ENCODE measurements around the gene CAPN10. TPM values are rescaled to one million over a fixed set of nuclear protein-coding genes. Genes with fewer than 3 reads are reported as not detected.

Gene CAPN10
- polyA plus RNA-seq, 1 donor (not counting 4 experiments of a cell fraction or from before 2014, with no cell fraction given): 7.1 TPM

DNA sequence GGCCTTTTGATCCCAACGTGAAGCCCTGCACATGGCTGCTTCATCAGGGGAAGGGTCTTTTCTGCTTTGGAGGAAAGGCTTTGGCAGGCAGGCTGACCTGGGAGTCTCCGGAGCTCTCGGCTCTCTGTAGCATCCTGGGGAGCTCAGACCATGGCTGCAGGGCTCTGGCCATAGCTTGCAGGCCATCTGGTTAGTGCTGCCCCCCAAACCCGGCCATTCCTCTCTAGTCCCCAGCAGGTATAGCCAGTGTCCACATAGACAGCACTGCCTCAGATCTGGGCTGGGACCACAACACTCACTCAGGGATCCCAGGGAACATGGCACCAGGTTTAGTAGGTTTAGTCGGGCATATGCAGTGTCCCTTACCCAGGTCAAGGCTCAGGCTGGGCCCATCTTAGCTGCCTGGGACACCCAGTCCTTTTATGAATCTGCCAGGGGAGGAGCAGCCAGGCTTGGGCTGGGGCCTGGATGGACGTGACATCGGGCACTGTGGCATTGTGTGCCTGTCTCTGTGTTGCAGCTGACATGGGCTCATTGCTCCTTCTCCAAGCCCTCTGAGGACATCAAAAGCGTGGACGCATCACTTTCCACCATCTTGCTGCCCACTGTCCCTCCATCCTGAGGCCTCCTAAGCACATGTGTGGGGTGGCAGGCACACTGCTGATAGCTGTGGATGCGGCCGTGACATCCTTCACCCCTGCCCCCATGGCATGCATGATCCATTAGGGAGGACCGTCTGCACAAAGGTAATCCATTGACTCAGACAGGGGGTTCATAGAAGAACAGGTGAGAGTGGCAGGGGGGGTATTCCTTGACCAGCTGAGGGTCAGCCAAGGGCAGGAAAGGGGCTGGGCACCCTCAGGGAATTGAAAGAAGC lies 19.6 kb downstream of the CAPN10 start:
- no peak for TF ChIP-seq EZH2 (IDR thresholded peaks at IDR 0.05; ENCODE audit: low read length)
- TF ChIP-seq, protein P1, sequence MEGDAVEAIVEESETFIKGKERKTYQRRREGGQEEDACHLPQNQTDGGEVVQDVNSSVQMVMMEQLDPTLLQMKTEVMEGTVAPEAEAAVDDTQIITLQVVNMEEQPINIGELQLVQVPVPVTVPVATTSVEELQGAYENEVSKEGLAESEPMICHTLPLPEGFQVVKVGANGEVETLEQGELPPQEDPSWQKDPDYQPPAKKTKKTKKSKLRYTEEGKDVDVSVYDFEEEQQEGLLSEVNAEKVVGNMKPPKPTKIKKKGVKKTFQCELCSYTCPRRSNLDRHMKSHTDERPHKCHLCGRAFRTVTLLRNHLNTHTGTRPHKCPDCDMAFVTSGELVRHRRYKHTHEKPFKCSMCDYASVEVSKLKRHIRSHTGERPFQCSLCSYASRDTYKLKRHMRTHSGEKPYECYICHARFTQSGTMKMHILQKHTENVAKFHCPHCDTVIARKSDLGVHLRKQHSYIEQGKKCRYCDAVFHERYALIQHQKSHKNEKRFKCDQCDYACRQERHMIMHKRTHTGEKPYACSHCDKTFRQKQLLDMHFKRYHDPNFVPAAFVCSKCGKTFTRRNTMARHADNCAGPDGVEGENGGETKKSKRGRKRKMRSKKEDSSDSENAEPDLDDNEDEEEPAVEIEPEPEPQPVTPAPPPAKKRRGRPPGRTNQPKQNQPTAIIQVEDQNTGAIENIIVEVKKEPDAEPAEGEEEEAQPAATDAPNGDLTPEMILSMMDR (optimal IDR thresholded peaks at IDR 0.05 in 1 of 3, IDR thresholded peaks at IDR 0.05 in 1 of 3, conservative IDR thresholded peaks at IDR 0.05 in 1 of 3; ENCODE audit: extremely low read depth in 1 of 3, insufficient read depth in 2 of 3, low read length in 3 of 3): no peak
- H2AFZ ChIP-seq (ENCODE audit: control insufficient read depth, low read length): no peak overlapping the region
- H3K27me3 ChIP-seq (ENCODE audit: control insufficient read depth, extremely low read depth, insufficient read depth, low read length): no peaks in the 10 kb centered on the region
- H3K36me3 ChIP-seq (ENCODE audit: control insufficient read depth in 2 of 2, extremely low read depth in 1 of 2, insufficient read depth in 2 of 2, low read length in 2 of 2): peaks cover 0 to 2% of the 10 kb centered on the region in 2 experiments
- H3K9me3 ChIP-seq (ENCODE audit: control insufficient read depth, low read depth, low read length): no peaks in the 10 kb centered on the region
- H3K27ac ChIP-seq (ENCODE audit: control insufficient read depth, insufficient read depth, low read length): no peak overlapping the region
- H3K4me1 ChIP-seq (ENCODE audit: control insufficient read depth, extremely low read depth, insufficient read depth, low read length): no peaks in the 10 kb centered on the region
- H3K4me3 ChIP-seq (ENCODE audit: control insufficient read depth in 2 of 3, extremely low read depth in 1 of 3, insufficient read depth in 2 of 3, low read depth in 1 of 3, low read length in 3 of 3): no peak overlapping the region
- no peaks in the 10 kb centered on the region for H3K79me2 ChIP-seq (ENCODE audit: control insufficient read depth, insufficient read depth, low read length)
- DNase-seq (ENCODE audit: low read depth, low spot score) (no peak), FAIRE-seq (no peak)
- H3K9me1 ChIP-seq (ENCODE audit: control insufficient read depth, extremely low read depth, insufficient read depth, low read length): no peaks in the 10 kb centered on the region
- dilution Hi-C loops (cut with MboI; ENCODE audit: extremely low pct_ligation_motif_present, low sequenced_read_pairs): no loop called here
- no peak overlapping the region for H3K9ac ChIP-seq (ENCODE audit: control insufficient read depth, extremely low read depth, insufficient read depth, low read length)
- no peaks in the 10 kb centered on the region for H4K20me1 ChIP-seq (ENCODE audit: control insufficient read depth, extremely low read depth, insufficient read depth, low read length)
- H3K4me2 ChIP-seq (ENCODE audit: control insufficient read depth, extremely low read depth, insufficient read depth, low read depth, low read length): no peak overlapping the region

DNA sequence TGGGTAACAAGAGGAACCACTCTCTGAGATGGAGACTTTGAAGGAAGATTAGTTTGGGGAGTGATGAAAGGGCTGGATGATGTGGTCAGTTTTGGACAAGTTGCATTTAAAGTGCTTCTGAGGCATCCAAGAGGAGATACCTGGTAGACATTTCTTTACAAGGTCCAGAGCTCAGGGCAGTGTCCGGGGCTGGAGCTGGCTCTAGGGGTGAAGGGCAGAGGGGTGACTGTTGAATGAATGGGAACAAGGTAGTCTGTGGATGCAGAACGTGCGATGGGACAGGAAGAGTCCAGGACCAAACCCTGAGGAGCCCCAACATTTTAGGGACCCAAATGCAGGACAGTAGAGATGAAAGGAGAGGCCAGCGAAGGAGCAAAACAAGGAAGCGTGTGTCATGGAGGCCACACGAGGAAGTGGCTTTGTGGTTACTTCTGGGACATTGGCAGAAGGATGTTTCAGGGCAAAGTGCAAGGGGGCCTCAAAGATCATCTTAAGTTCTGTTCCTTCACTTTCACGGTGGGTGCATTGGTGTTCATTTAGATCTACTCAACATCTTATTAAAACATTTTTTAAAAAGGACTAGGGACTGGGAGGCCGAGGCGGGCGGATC lies 25.2 kb downstream of the CAPN10 start:
- Histone ChIP-seq H3K4me2 (ENCODE audit: control insufficient read depth, extremely low read depth, insufficient read depth, low read depth, low read length) (no peak overlapping the region), H4K20me1 (ENCODE audit: control insufficient read depth, extremely low read depth, insufficient read depth, low read length) (no peaks in the 10 kb centered on the region), H3K36me3 (ENCODE audit: control insufficient read depth in 2 of 2, extremely low read depth in 1 of 2, insufficient read depth in 2 of 2, low read length in 2 of 2) (no peaks in the 10 kb centered on the region), H3K27ac (ENCODE audit: control insufficient read depth, insufficient read depth, low read length) (no peak overlapping the region), H3K9me3 (ENCODE audit: control insufficient read depth, low read depth, low read length) (no peaks in the 10 kb centered on the region), H3K4me1 (ENCODE audit: control insufficient read depth, extremely low read depth, insufficient read depth, low read length) (no peaks in the 10 kb centered on the region), H3K9me1 (ENCODE audit: control insufficient read depth, extremely low read depth, insufficient read depth, low read length) (no peaks in the 10 kb centered on the region), H3K27me3 (ENCODE audit: control insufficient read depth, extremely low read depth, insufficient read depth, low read length) (no peaks in the 10 kb centered on the region), H3K4me3 (ENCODE audit: control insufficient read depth in 2 of 3, extremely low read depth in 1 of 3, insufficient read depth in 2 of 3, low read depth in 1 of 3, low read length in 3 of 3) (no peak overlapping the region), H3K79me2 (ENCODE audit: control insufficient read depth, insufficient read depth, low read length) (no peaks in the 10 kb centered on the region), H3K9ac (ENCODE audit: control insufficient read depth, extremely low read depth, insufficient read depth, low read length) (no peak overlapping the region), H2AFZ (ENCODE audit: control insufficient read depth, low read length) (no peak overlapping the region)
- FAIRE-seq (no peak), DNase-seq (ENCODE audit: low read depth, low spot score) (no peak)
- no peak for TF ChIP-seq EZH2 (IDR thresholded peaks at IDR 0.05; ENCODE audit: low read length)
- TF ChIP-seq, protein P1 (optimal IDR thresholded peaks at IDR 0.05 in 1 of 3, IDR thresholded peaks at IDR 0.05 in 1 of 3, conservative IDR thresholded peaks at IDR 0.05 in 1 of 3; ENCODE audit: extremely low read depth in 1 of 3, insufficient read depth in 2 of 3, low read length in 3 of 3): no peak
- dilution Hi-C loops (cut with MboI; ENCODE audit: extremely low pct_ligation_motif_present, low sequenced_read_pairs): no loop called here

Data from keratinocyte (primary cell).